Medulla oblongata (tissue), 1 donor: Measurements from ENCODE around the gene ERGIC2.
"Not testable (repeated sequence)": the region's sequence is repeated elsewhere in the genome, so short reads cannot be mapped to it uniquely, and the experiment has no call there.

Experiments used
- DNase-seq: peaks from one replicate; pipeline ENCODE4 v3.0.0-alpha.2; 2015; ENCODE audit errors: extremely low spot score

The ERGIC2 gene

DNA sequence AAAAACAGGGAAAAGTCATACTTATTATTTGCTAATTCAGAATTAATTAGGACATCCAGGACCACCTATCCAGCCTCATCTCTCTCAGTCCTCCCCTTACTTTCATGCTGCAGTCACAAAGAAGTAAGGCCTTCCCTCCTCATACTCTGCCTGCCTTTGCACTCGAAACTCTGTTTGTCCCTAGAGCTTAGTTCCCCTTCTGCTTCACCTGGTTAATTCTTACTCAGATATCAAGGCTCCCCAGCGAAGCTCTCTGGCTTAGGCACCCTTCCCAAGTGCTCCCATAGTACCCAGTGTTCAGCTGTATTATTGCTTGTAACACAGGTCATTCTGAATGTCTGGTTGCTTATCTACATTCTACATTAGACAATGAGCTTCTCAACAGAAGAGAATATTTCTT is 81.3 kb downstream of the ERGIC2 start:
- DNase-seq, result no peak

- no peak for DNase-seq
These were observed 89.7 kb downstream of the ERGIC2 start for GRCh38 chr12:29291226-29291625.

GRCh38 chr12:29290475-29290874 is 90.5 kb downstream of the ERGIC2 start:
- DNase-seq, result not testable (repeated sequence)

DNA sequence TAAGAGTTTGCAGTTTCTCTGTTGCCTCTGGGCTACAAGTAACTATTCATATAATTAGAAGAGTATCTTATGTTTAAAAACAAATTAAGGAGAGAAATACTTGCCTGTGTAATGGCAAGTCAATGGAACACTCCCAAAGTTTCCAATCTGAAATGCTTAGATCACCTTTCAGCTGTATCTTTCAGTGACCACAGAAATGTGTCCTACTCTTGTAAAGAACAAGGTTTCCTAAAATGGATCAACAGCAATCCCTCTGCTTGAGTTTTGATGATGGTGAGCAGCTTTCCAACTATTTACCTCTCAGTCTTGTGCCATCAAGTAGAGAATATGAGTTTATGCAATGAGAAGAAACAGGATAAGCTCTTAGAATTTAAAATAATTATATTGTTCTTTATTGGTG is 92.9 kb downstream of the ERGIC2 start:
- DNase-seq, result no peak

DNA sequence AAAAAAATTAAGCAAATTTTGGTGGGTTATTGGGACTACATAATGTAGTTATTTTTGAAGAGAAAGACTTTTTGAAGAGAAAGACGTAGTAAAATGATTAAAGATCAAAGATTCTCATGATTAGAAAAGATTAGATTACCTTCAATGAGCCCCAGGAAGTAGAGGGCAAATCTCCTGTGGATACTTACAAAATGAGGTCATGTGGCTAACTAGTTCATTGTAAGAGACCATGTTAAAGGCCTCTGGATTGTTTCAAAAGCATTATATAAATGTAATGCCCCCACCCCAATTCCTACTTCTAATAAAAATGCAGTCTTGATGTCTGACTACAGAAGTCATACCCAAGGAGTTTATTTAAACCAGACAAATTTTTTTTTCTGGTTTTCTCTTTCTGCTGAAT is 93.3 kb downstream of the ERGIC2 start:
- no peak for DNase-seq
